SK-N-SH (cell line): ENCODE results near the gene TBC1D2B. TPM values are rescaled to one million over a fixed set of nuclear protein-coding genes. Genes with fewer than 3 reads are reported as not detected.
A peak's percentile ranks its signal among the peaks of the same experiment; 100 is the strongest.

Source experiments
- CTCF ChIA-PET: fragments of 300-600, 350-600 bp; formaldehyde crosslinking; extraction: SDS; loops from one replicate; lab custom pipeline; 2021; lab: Yijun Ruan, JAX
- POLR2A ChIA-PET: fragments of 350-600 bp; sonication (Branson Sonifier 250); formaldehyde crosslinking; extraction: SDS; loops from one replicate; lab custom pipeline; 2020; ENCODE audit warnings: antibody characterized with exemption, inconsistent platforms; lab: Yijun Ruan, JAX
- DNase-seq: peaks from one replicate; pipeline ENCODE4 v3.0.0; 2012
- H2AFZ ChIP-seq: fragments of 200-600 bp; sonication (generic); 2 replicates; pipeline ENCODE4 v1.8.1; 2016; ENCODE audit warnings: antibody characterized with exemption, mild to moderate bottlenecking, low read depth
- H3F3A ChIP-seq: fragments of 200-600 bp; sonication (generic); replicated peaks from 2 replicates; pipeline ENCODE3; 2016; ENCODE audit warnings: antibody characterized with exemption, mild to moderate bottlenecking; ENCODE audit not compliant: insufficient read depth
- H3K27ac ChIP-seq, 2 experiments: fragments of 200-500 bp in 1 of 2; fragments of 200-600 bp in 1 of 2; sonication (Bioruptor generic) in 1 of 2; sonication (generic), shearing (Covaris generic) in 1 of 2; 2 replicates each; pipeline versions ENCODE4 v1.5.1 to v1.6.1; 2014 to 2016; ENCODE audit warnings: low read depth in 2 of 2, inconsistent platforms in 1 of 2, low read length in 1 of 2, mild to moderate bottlenecking in 1 of 2, mixed read lengths in 1 of 2
- H3K27me3 ChIP-seq: fragments of 200-600 bp; sonication (generic), shearing (Covaris generic); 2 replicates; pipeline ENCODE4 v1.6.1; 2016; ENCODE audit warnings: mixed run types; ENCODE audit not compliant: insufficient read depth
- H3K36me3 ChIP-seq, 2 experiments: fragments of 200-500 bp in 1 of 2; fragments of 200-600 bp in 1 of 2; sonication (Bioruptor generic) in 1 of 2; sonication (generic) in 1 of 2; replicated peaks in 1 of 2; 2 replicates each; pipeline versions ENCODE3 to v1.5.1; 2014 to 2016; ENCODE audit warnings: low read length in 1 of 2, mild to moderate bottlenecking in 1 of 2; ENCODE audit not compliant: insufficient read depth in 2 of 2, control insufficient read depth in 1 of 2
- H3K4me1 ChIP-seq, 2 experiments: fragments of 200-500 bp in 1 of 2; fragments of 200-600 bp in 1 of 2; sonication (Bioruptor generic) in 1 of 2; sonication (generic), shearing (Covaris generic) in 1 of 2; 2 replicates each; pipeline versions ENCODE4 v1.5.1 to v1.6.1; 2014 to 2016; ENCODE audit warnings: low read depth in 1 of 2, low read length in 1 of 2, mixed run types in 1 of 2; ENCODE audit not compliant: insufficient read depth in 2 of 2, control insufficient read depth in 1 of 2
- H3K4me2 ChIP-seq: fragments of 200-600 bp; sonication (generic), shearing (Covaris generic); 2 replicates; pipeline ENCODE4 v1.6.1; 2017; ENCODE audit warnings: mixed run types
- H3K4me3 ChIP-seq, 2 experiments: fragments of 200-500 bp in 1 of 2; fragments of 200-600 bp in 1 of 2; sonication (Bioruptor generic) in 1 of 2; sonication (generic), shearing (Covaris generic) in 1 of 2; 2 replicates each; pipeline versions ENCODE4 v1.5.1 to v1.8.1; 2014 to 2016; ENCODE audit warnings: low read depth in 2 of 2, inconsistent platforms in 1 of 2, low read length in 1 of 2, mild to moderate bottlenecking in 1 of 2, mixed read lengths in 1 of 2, moderate library complexity in 1 of 2
- H3K79me2 ChIP-seq: fragments of 200-600 bp; sonication (generic); 2 replicates; pipeline ENCODE4 v1.8.1; 2017; ENCODE audit warnings: mild to moderate bottlenecking; ENCODE audit not compliant: insufficient read depth
- H3K9ac ChIP-seq: fragments of 200-600 bp; sonication (generic); 2 replicates; pipeline ENCODE4 v1.6.1; 2017; ENCODE audit warnings: mixed run types
- H3K9me2 ChIP-seq: fragments of 200-600 bp; sonication (generic); 2 replicates; pipeline ENCODE4 v1.6.1; 2017; ENCODE audit warnings: mixed run types
- H3K9me3 ChIP-seq: fragments of 200-600 bp; sonication (generic); 2 replicates; pipeline ENCODE4 v1.6.1; 2017; ENCODE audit warnings: mixed run types, mild to moderate bottlenecking, moderate library complexity
- H4K20me1 ChIP-seq: fragments of 200-600 bp; sonication (generic); 2 replicates; pipeline ENCODE4 v1.6.1; 2017; ENCODE audit warnings: mild to moderate bottlenecking, mixed run types; ENCODE audit not compliant: insufficient read depth
- CHD2 ChIP-seq: fragments of 150-350 bp; IDR thresholded peaks from 2 replicates; pipeline ENCODE4 v1.6.1; 2018; ENCODE audit warnings: low read length; ENCODE audit not compliant: partially characterized antibody
- FOSL2 ChIP-seq: IDR thresholded peaks from 2 replicates; pipeline ENCODE4 v1.4.0; 2012; ENCODE audit warnings: low read depth, mild to moderate bottlenecking, moderate library complexity, borderline replicate concordance
- FOXJ3 ChIP-seq: sonication (generic); formaldehyde crosslinking; IDR thresholded peaks from 2 replicates; pipeline ENCODE4 v1.5.1; 2020; ENCODE audit warnings: mild to moderate bottlenecking, missing genetic modification reagents
- FOXM1 ChIP-seq: IDR thresholded peaks from 2 replicates; pipeline ENCODE4 v1.4.0; 2012; ENCODE audit warnings: low read depth, mild to moderate bottlenecking
- GABPA ChIP-seq: IDR thresholded peaks from 2 replicates; pipeline ENCODE4 v1.4.0; 2012; ENCODE audit warnings: low read depth, mild to moderate bottlenecking
- GATA2 ChIP-seq: sonication (generic); formaldehyde crosslinking; IDR thresholded peaks from 2 replicates; pipeline ENCODE4 v1.5.0; 2020; ENCODE audit warnings: mild to moderate bottlenecking, missing genetic modification reagents
- IRF3 ChIP-seq: fragments of 150-350 bp; IDR thresholded peaks from 2 replicates; pipeline ENCODE4 v1.6.1; 2016; ENCODE audit warnings: mild to moderate bottlenecking, low read depth, low read length
- JUND ChIP-seq: IDR thresholded peaks from 2 replicates; pipeline ENCODE4 v1.4.0; 2012
- MAX ChIP-seq: IDR thresholded peaks from 2 replicates; pipeline ENCODE4 v1.4.0; 2012; ENCODE audit warnings: low read depth
- MEF2A ChIP-seq: IDR thresholded peaks from 2 replicates; pipeline ENCODE4 v1.4.0; 2012; ENCODE audit warnings: low read depth, borderline replicate concordance
- NFIC ChIP-seq: IDR thresholded peaks from 2 replicates; pipeline ENCODE4 v1.4.0; 2012; ENCODE audit warnings: borderline replicate concordance
- POLR2AphosphoS5 ChIP-seq: IDR thresholded peaks from 2 replicates; pipeline ENCODE4 v1.6.1; 2012; ENCODE audit warnings: low read depth, low read length
- RAD21 ChIP-seq: IDR thresholded peaks from 2 replicates; pipeline ENCODE4 v1.6.1; 2012; ENCODE audit warnings: mild to moderate bottlenecking, low read length
- REST ChIP-seq: IDR thresholded peaks from 2 replicates; pipeline ENCODE4 v1.6.1; 2012; ENCODE audit warnings: mild to moderate bottlenecking, low read depth, low read length, moderate library complexity
- TAF1 ChIP-seq: IDR thresholded peaks from 2 replicates; pipeline ENCODE4 v1.6.1; 2012; ENCODE audit warnings: low read depth, mild to moderate bottlenecking, low read length, moderate library complexity, borderline replicate concordance
- USF1 ChIP-seq: IDR thresholded peaks from 2 replicates; pipeline ENCODE4 v1.4.0; 2012; ENCODE audit warnings: low read depth, borderline replicate concordance
- WGBS: methylation state at CpG from one replicate; pipeline ENCODE4 v1.1.6; 2017; ENCODE audit warnings: low lambda C conversion rate; 5-methylcytosine and 5-hydroxymethylcytosine counted together
- polyA plus RNA-seq, 3 experiments: library from polyadenylated mRNA; depleted of rRNA; stranded (reverse); fragments of >200 nt; gene quantifications; 2 replicates each; pipeline ENCODE4 v1.2.3, GENCODE V29; 2012

The TBC1D2B gene
- polyA plus RNA-seq, 1 of the 3 experiments (the other 2 are of a cell fraction): 19.0 TPM

- no peak overlapping the region for H3K4me3 ChIP-seq
- H3K27me3 ChIP-seq: no peaks in the 10 kb centered on the region
- no peaks in the 10 kb centered on the region for H3K36me3 ChIP-seq
- TF ChIP-seq GABPA (no peak), NFIC (no peak), FOSL2 (no peak), MEF2A (no peak), IRF3 (no peak), RAD21 (no peak), POLR2AphosphoS5 (no peak), FOXJ3 (CRISPR knock-in tag) (no peak), REST (no peak)
- H3F3A ChIP-seq: no peaks in the 10 kb centered on the region
- no peaks in the 10 kb centered on the region for H3K9me2 ChIP-seq
- peak; percentile 45 for DNase-seq
- POLR2A ChIA-PET: interaction anchor here (1.4 kb wide), 1 partner anchor 16 kb away, joined by 3 read pairs; no protein-coding TSS in a partner anchor
- no peak overlapping the region for H2AFZ ChIP-seq
- peak overlapping the region in 1 of 2 experiments; percentile 6; a peak in 1 of 4 replicates for H3K27ac ChIP-seq
- no peak overlapping the region for H3K9ac ChIP-seq
- no peaks in the 10 kb centered on the region for H4K20me1 ChIP-seq
- WGBS: 83% methylated on average over 3 of the region's 6 CpGs
- peaks cover 13 to 20% of the 10 kb centered on the region in 2 experiments; a peak in 3 of 4 replicates for H3K4me1 ChIP-seq
- no peak overlapping the region for H3K4me2 ChIP-seq
- no peaks in the 10 kb centered on the region for H3K79me2 ChIP-seq
- CTCF ChIA-PET: interaction anchor here (0.8 to 2.2 kb wide), 6 partner anchors 8 to 234 kb away, joined by 3 to 7 read pairs (median 5); partner anchors contain the start of gene SH2D7
- H3K9me3 ChIP-seq: no peaks in the 10 kb centered on the region
These were observed 6.4 kb upstream of the TBC1D2B start for GRCh38 chr15:78083687-78084448.

DNA sequence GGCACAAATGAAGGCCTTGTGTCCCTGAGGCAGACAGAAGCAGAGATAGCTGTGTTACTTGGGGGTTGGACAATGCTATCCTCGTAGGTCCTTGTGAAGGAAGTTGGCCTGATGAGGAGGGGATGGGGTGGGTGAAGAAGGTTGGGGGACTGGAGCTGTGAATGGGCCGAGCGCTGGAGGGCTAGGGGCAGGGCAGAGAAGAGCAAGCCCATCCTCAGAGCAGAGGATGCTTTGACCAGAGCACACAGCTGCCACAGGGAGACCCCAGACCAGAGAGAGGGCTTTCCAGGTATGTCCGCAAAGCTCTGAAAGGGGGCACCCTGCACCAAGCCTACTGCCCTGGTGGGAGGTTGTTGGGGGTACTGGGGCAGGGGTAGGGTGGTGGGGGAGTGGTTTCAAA, 5.7 kb upstream of the TBC1D2B start:
- no peak overlapping the region for H3K9ac ChIP-seq
- TF ChIP-seq REST (no peak), MAX (no peak), GATA2 (no peak), USF1 (no peak), MEF2A (no peak), NFIC (no peak), CHD2 (no peak), FOXJ3 (CRISPR knock-in tag) (no peak), FOXM1 (no peak), JUND (no peak), TAF1 (no peak)

More for the DNA sequence above, 5.7 kb upstream of the TBC1D2B start:
- POLR2A ChIA-PET: interaction anchor here (1.4 kb wide), 1 partner anchor 16 kb away, joined by 3 read pairs; no protein-coding TSS in a partner anchor
- Histone ChIP-seq H2AFZ (no peak overlapping the region), H3K4me3 (no peak overlapping the region), H3K4me2 (no peak overlapping the region), H3K79me2 (no peaks in the 10 kb centered on the region), H3F3A (peaks cover 1% of the 10 kb centered on the region), H4K20me1 (no peaks in the 10 kb centered on the region), H3K27me3 (no peaks in the 10 kb centered on the region), H3K4me1 (peaks cover 13 to 20% of the 10 kb centered on the region in 2 experiments; a peak in 3 of 4 replicates), H3K27ac (no peak overlapping the region), H3K36me3 (no peaks in the 10 kb centered on the region), H3K9me3 (no peaks in the 10 kb centered on the region), H3K9me2 (no peaks in the 10 kb centered on the region)
- CTCF ChIA-PET: interaction anchor here (0.8 to 2.2 kb wide), 6 partner anchors 9 to 234 kb away, joined by 3 to 7 read pairs (median 5); partner anchors contain the start of gene SH2D7
- 88% methylated on average over 4 of the region's 4 CpGs for WGBS
- no peak for DNase-seq
